HG03439 (cell line): ENCODE data around the gene TTC33.
"Not testable (repeated sequence)": the region's sequence is repeated elsewhere in the genome, so short reads cannot be mapped to it uniquely, and the experiment has no call there.

Experiments
- ATAC-seq: cut with Tn5 transposase; IDR thresholded peaks from one replicate; pipeline ENCODE4 v1.9.1; 2021; ENCODE audit warnings: mild to moderate bottlenecking, moderate library complexity; ENCODE audit not compliant: unreplicated experiment

Gene TTC33

DNA sequence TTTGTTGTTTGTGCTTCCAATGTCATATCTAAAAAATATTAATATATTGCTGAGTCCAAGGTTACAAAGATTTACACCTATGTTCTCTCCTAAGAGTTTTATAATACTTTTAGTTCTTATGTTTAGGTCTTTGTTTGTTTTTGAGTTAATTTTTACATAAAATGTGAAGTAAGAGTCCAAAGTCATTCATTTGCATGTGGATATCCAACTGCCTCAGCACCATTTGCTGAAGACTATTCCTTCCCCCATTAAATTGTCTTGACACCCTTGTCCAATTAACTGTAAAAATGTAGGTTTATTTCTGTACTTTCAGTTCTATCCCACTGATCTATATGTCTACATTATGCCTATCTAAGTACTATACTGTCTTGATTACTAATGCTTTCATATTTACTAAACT lies 35.7 kb downstream of the TTC33 start:
- ATAC-seq, result no peak

DNA sequence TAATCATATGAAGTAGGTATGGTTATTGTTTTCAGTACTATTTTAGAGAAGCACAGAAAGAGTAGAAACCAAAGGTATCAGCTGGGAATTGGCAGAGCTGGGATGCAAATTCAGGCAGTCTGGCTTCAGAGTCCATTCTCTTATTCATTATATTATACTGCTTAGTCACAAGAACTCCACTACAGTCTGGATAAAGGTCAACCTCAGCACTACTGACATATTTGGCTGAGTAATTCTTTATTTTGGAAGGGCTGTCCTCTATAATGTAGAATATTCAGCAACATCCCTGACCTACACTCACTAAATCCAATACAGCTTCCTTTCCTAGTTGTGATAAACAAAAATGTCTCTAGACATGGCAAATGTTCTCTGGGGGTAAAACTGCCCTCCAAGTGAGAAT lies 38.5 kb downstream of the TTC33 start:
- ATAC-seq, result no peak

DNA sequence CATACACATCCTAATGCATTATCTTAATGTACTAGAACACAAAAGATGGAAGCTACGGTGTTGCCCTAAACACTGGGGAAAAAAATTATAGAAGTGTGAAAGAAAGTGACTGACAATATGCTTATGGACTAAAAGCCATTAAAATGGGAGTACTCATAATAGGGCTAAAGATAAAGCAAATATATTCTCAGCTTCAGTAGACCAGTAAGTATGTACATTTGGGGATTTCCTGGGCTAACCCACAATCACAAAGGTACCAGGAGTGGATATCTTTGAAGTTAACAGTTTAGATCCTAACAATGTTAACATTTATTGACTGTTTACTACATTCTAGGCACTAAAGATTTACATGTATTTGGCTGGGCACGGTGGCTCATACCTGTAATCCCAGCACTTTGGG lies 39.2 kb downstream of the TTC33 start:
- ATAC-seq, result no peak

DNA sequence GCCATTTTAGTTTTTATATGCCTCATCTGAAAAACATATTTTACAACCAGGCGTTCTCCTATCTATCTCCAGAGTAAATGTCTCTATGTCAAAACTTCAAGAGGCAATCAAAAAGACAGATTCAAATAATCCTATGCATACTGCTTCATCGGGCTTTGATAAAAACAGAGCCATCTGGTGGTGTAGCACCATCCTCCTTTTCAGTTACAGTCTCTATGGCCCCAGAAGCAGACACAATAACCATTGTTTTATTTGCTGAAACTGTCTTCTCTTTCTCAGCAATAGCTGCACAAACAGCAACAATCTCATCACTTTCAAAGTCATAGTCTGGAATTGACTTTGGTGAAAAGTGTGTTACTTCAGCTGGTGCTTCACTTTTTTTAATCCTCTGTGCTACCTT lies 39.8 kb downstream of the TTC33 start:
- no peak for ATAC-seq

DNA sequence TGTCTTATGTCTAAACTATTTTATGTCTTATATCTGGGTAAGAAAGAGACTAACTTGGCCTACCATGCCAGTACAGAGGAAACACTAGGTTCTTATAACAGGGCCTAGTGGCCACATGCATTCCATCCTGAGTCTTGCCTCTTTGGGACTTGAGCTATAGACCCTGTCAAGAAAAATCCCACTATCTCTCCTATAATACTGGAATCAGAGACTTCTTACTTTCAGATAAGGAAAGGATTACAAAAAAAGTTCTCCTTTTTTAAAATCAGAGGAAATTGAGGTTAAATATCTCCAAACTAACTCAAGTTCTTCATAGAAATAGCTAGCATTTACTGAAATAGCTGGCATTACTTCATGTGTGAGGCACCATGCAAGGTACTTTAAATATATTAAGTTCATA lies 41.8 kb downstream of the TTC33 start:
- no peak for ATAC-seq

DNA sequence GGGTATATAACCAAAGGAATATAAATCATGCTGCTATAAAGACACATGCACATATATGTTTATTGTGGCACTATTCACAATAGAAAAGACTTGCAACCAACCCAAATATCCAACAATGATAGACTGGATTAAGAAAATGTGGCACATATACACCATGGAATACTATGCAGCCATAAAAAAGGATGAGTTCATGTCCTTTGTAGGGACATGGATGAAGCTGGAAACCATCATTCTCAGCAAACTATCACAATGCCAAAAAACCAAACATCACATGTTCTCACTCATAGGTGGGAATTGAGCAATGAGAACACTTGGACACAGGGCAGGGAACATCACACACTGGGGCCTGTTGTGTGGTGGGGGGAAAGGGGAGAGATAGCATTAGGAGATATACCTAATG lies 45.2 kb downstream of the TTC33 start:
- ATAC-seq, result not testable (repeated sequence)

DNA sequence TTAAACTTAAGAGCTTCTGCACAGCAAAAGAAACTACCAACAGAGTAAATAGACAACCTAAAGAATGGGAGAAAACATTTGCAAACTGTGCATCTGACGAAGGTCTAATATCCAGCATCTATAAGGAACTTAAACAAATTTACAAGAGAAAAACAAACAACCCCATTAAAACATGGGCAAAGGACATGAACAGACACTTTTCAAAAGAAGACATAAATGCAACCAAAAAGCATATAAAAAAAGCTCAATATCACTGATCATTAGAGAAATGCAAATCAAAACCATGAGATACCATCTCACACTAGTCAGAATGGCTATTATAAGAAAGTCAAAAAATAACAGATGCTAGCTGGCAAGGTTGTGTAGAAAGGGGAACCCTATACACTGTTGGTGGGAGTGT lies 50.3 kb downstream of the TTC33 start:
- ATAC-seq, result not testable (repeated sequence)

DNA sequence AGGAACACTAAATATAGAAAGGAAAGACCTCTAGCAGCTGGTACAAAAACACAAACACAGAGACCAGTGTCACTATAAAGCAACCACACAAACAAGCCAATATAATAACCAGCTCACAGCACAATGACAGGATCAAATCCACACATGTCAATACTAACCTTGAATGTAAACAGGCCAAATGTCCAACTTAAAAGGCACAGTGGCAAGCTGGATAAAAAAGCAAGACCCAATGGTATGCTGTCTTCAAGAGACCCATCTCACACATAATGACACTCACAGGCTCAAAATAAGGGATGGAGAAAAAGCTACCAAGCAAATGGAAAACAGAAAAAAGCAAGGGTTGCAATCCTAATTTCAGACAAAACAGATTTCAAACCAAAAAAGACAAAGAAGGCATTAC lies 53.7 kb downstream of the TTC33 start:
- not testable (repeated sequence) for ATAC-seq

DNA sequence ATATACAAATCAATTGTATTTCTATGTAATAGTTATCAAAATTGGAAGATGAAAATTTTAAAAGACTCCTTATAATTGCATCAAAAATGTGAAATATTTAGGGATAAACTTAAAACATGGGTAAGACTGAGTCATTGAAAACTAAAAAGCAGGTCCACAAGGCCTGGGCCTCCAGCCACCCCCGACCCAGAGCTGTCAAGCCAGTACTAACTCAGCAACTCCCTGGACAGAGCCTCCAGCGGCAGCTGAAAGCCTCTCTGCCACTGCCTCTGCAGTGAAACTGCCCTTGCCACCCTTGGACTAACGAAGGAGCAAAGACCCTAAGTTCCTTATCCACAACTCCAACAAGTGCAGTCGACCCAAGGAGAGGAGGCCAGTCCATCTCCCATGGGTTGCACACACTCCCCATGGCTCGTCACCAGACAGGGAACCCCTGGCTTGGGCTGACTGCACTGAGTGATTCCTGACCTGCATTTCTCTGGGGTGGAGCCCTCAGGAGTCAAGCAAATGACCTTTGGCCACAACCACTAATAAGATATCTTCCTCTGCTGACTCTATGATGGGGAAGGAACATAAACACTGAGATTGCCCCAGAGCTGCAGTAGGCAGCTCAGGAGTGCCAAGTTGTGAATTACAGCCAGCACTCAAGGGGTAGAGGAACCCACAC lies 55.5 kb downstream of the TTC33 start:
- no peak for ATAC-seq

DNA sequence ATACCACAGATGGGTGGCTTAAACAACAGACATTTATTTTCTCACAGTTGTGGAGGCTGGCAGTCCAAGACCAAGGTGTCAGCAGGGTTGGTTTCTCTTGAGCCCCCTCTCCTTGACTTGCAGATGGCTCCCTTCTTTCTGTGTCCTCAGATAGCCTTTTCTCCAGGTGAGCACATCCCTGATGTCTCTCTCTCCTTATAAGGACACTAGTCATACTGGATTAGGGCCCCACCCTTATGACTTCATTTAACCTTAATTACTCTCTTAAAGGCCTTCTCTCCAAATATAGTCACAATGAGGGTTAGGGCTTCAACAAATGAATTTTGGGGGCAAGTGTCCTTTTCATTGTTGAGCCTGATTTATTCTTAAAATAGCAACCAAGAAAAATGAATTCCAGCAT lies 61.3 kb downstream of the TTC33 start:
- no peak for ATAC-seq

DNA sequence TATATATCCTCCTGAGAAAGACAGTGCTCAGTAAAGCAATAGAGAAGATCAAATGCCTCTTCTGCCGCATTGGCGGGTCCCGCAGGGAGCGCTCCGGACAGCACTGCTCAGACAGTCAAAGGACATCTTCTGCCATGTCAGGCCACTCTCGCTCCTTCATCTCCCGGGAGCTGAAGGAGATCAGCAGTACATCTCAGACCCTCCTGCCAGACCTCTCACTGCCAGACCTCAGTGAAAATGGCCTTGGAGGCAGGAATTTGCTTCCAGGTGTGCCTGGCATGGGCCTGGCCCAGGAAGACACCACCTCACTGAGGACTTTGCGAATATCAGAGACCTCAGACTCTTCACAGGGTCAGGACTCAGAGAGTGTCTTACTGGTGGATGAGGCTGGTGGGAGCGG lies 63.9 kb downstream of the TTC33 start:
- ATAC-seq, result no peak

DNA sequence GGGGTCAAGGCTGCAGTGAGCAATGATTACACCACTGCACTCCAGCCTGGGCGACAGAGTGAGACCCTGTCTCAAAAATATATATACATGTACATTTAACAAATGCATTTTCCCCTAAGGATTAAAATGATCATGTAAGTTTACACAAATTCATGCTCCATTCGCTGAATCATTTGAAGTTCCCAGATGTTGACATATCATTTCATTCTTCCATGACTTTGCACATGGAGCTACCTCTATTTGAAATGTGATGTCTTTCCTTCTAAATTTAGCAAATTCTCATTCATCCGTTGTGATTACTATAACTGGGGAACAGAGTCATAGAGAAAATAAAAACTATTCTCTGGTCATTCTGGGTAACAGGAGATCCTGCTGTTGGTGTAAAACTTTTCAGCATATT lies 65.5 kb downstream of the TTC33 start:
- ATAC-seq, result no peak

DNA sequence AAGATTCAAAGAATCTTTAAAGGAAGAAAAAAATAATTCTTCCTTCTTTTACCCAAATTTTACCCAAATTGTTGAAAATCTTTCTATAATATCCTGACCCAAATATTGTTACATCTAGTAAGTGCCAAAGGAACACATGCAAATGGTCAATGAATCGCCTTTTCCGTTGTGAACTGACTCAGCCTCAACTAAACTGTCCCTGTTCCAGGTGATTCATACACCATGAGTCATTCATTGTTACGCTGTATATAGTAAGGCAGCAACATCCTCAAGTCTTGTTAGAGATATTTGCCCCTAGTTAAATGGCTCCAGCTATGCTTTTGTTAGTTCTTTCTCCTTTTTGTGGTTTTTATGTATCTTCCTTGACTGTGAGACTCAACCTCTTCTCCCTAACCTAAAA lies 66.3 kb downstream of the TTC33 start:
- ATAC-seq, result peak; percentile 51

DNA sequence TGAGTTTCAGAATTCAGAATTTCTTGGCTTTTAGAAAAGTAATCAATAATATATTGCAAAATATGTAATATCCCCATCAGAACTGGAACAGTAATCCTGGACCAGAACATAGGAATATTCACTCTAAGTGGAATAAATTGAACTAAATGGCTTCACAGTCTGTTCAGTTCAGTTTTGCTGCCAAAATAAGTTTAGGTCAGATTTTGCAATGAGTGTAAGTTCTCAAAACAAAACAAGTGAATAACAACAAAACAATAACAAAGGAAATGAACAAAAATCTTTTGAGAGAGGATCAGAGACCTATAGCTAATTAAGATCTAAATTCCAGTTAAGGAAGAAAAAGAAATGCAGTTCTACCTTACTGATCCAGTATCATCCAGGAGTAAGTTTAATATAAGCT lies 66.8 kb downstream of the TTC33 start:
- no peak for ATAC-seq

DNA sequence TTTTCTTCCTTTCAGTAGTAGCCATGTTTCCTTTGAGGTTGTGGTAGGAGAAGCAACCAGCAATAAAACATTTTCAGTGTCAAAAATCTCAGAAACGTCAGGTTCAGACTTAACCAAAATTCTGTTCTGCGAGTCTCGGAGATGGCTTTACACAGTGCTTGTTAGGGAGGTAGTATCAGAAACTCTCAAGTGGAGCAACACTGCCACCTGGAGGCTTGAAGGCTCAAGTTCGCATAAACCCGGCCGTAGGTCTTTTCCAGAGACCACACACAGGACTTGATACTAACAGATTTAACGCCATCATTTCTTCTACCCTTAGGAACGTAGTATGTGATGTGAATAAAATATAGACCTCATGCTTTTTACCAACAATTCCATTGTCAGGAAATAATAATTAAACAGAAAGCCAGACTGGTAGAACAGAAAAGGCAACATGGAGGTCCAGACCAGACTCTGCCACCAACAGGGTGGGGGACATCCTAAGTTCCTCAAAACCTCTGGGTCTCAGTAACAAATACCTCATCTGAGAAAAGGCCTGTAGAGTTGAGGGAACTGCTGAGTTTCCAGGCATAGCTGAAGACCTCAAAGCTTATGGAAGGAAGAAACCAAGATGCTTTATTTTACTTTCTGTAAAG lies 67.5 kb downstream of the TTC33 start:
- peak; percentile 78 for ATAC-seq

DNA sequence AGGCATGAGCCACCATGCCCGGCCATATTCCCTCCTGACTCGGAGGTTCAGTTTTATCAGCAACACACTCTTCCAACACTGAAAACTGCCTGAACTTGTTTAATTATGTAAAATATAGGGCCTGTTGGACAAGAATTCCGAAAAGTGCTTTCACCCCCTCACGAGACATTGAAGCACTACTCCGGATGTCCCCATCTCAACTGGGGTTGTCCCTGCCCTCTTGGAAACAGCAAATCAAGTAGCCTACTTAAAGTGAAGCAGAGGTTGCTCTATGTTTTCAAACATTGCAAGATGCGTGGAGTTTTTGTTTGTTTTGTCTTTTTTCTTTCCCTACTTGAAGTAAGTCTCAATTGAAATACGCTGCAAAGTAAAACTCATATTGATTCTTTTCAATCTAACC lies 68.4 kb downstream of the TTC33 start:
- ATAC-seq, result no peak

DNA sequence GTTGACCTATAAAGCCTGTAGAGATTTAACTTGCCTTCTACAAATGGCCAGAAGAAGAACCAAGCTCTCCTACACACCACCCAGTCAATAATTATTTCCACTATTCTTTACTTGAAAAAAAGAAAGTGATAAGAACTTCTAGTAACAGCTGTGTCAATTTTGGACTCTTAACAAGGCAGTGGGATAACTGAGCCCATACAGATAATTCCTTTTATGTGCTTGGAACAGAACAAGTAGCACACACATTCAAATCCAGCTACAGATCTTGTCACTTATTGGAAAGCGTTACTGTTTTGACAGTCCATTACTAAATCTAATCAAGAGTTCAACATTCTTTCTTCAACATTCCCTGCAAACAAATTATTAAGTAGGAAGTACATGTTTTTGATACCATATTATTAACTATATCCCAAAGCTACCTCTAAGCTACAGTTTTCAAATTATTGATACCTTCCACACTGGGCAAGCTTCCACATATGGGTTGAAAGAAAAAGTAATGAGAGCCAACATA lies 69.7 kb downstream of the TTC33 start:
- no peak for ATAC-seq

DNA sequence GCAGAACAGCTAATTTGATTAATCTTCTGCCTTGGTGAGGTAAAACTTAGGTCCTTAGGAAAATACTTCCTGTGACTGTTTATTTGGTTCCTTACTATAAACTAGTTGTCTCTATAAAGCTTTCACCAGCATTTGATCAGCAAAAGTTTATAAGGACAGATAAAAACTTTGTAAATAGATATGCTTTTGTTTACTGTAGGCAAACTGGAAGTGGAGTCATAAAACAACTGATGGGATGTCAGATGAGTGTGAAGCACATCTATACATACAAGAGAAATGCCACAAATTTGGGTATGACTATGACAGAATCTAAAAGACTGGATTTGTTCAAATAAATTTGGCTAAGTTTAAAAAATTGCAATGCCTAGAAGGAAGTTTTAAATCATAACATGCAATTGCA lies 70.6 kb downstream of the TTC33 start:
- ATAC-seq, result no peak

DNA sequence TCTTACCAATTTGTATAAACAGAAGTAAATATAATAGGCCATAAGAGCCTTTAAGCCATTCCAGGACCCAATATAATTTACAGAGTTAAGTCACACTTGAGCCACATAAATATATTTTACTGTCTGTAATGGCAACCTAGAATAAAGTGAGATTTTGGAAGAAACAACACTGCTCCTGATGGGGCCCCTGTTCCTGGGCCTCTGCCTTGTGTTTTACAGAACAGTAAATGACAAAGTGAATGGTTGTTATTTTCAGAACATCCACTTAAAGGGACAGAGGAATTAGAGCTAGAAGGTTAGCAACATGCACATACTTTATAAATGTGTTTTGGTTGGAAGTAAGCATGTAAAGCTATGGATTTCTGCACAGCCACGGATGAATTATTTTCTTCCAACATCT lies 72.5 kb downstream of the TTC33 start:
- no peak for ATAC-seq

DNA sequence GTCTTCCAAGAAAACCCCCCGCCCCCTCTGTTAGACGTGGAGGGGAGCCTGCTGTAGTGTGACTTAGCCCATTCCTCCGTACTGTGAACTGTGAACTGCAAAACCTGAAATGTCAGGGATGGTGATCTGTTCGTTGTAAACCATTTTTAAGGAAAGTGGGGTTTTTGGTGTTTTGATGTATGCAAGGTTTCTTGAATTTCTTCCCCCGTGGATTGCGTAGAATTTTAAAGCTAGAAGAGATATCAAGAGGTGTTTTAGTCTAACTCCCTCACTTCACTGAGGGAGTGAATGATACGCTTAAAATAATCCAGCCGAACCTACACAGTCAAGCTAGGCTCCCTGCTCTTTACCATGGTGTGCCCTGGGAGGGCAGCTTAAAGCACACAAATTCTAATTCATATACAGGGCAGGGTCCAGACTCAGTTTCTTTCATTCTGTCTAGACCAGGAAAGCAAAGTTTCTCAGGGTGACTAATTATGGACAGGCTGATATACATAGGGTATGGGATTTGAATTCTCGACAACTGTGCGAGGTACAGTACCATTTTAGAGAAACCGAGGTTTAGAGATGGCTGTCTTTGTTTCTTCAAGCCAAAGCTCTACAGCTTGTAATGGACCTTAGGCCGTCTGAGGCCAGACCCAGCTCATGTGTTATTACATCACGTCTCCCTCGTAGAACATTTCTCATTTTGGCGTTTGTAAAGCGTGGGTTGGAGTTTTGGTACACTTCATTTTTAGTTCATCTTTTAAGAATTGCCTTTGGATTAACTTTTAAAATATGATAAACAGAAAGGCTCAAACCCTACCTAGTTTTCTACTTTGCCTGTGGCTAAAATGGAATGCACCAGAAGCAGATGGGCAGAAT lies 73.4 kb downstream of the TTC33 start:
- ATAC-seq, result no peak

DNA sequence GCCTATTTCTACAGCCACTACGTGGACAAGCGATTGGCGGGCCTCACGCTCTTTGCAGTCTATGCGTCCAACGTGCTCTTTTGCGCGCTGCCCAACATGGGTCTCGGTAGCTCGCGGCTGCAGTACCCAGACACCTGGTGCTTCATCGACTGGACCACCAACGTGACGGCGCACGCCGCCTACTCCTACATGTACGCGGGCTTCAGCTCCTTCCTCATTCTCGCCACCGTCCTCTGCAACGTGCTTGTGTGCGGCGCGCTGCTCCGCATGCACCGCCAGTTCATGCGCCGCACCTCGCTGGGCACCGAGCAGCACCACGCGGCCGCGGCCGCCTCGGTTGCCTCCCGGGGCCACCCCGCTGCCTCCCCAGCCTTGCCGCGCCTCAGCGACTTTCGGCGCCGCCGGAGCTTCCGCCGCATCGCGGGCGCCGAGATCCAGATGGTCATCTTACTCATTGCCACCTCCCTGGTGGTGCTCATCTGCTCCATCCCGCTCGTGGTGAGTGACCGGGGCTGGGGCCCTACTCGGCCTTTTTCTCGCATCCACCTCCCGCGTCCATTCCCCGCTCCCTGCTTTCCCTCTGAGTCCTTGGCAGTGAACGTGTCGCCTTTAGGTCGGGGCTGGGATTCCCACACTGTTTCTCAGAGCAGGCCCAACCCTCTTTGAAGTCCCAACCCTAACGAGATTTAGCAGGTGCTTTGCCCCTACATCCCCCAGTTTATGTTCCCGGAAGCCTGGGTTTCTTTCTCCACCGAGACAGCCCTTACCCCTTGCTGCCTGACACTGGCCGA lies 74.2 kb downstream of the TTC33 start:
- ATAC-seq, result no peak
